PC-9 (cell line): Measurements from ENCODE around the gene NIBAN1. TPM values are rescaled to one million over a fixed set of nuclear protein-coding genes. Genes with fewer than 3 reads are reported as not detected.

Experiments
- BruUV-seq: library from RNA; stranded (reverse); fragments of 400-500 nt; replicated peaks from 2 replicates; lab custom pipeline; 2021; lab: Mats Ljungman, UMichigan
- CTCF ChIA-PET: fragments of 300-600 bp; sonication (Branson Sonifier 250); formaldehyde crosslinking; loops from one replicate; lab custom pipeline; 2022; ENCODE audit warnings: antibody characterized with exemption; lab: Charles Lee
- POLR2A ChIA-PET: fragments of 300-600 bp; sonication (Branson Sonifier 250); formaldehyde crosslinking; loops from one replicate; lab custom pipeline; 2022; ENCODE audit warnings: antibody characterized with exemption; ENCODE audit not compliant: unreplicated experiment; lab: Charles Lee
- DNase-seq, 2 experiments: peaks; one replicate each; pipeline versions ENCODE4 v3.0.0 to v3.0.0-alpha.2; 2015 to 2022; ENCODE audit warnings: mixed read lengths in 1 of 2
- H2AFZ ChIP-seq: fragments of 200-600 bp; sonication (generic); 2 replicates; pipeline ENCODE4 v1.8.1; 2017; ENCODE audit warnings: antibody characterized with exemption
- H3F3A ChIP-seq: fragments of 200-600 bp; sonication (generic); 2 replicates; pipeline ENCODE4 v1.8.1; 2017; ENCODE audit warnings: antibody characterized with exemption, mild to moderate bottlenecking, low read depth; ENCODE audit not compliant: insufficient read depth
- H3K27ac ChIP-seq: fragments of 200-600 bp; sonication (generic); 2 replicates; pipeline ENCODE4 v1.6.1; 2016; ENCODE audit warnings: mixed run types
- H3K27me3 ChIP-seq: fragments of 200-600 bp; sonication (generic); 2 replicates; pipeline ENCODE4 v1.6.1; 2016; ENCODE audit warnings: low read depth, mixed run types; ENCODE audit not compliant: insufficient read depth
- H3K36me3 ChIP-seq: fragments of 200-600 bp; sonication (generic); 2 replicates; pipeline ENCODE4 v1.6.1; 2016; ENCODE audit warnings: low read depth, mixed run types
- H3K4me1 ChIP-seq: fragments of 200-600 bp; sonication (generic); replicated peaks from 2 replicates; pipeline ENCODE4 v1.6.1; 2016; ENCODE audit warnings: mixed run types; ENCODE audit not compliant: insufficient read depth
- H3K4me2 ChIP-seq: fragments of 200-600 bp; sonication (generic); 2 replicates; pipeline ENCODE4 v1.6.1; 2017; ENCODE audit warnings: mixed run types
- H3K4me3 ChIP-seq: fragments of 200-600 bp; sonication (generic); 2 replicates; pipeline ENCODE4 v1.6.1; 2016; ENCODE audit warnings: mixed run types
- H3K79me2 ChIP-seq: fragments of 200-600 bp; sonication (generic); 2 replicates; pipeline ENCODE4 v1.6.1; 2017; ENCODE audit warnings: low read depth, mixed run types
- H3K9me2 ChIP-seq: fragments of 200-600 bp; sonication (generic); 2 replicates; pipeline ENCODE4 v1.8.1; 2017; ENCODE audit warnings: mild to moderate bottlenecking; ENCODE audit not compliant: insufficient read depth
- H3K9me3 ChIP-seq: fragments of 200-600 bp; sonication (generic); 2 replicates; pipeline ENCODE4 v1.8.1; 2016; ENCODE audit warnings: low read depth; ENCODE audit not compliant: insufficient read depth
- H4K20me1 ChIP-seq: fragments of 200-600 bp; sonication (generic); 2 replicates; pipeline ENCODE4 v1.8.1; 2017; ENCODE audit not compliant: insufficient read depth
- EZH2 ChIP-seq: fragments of 200-600 bp; sonication (generic); IDR thresholded peaks from 2 replicates; pipeline ENCODE4 v1.8.0; 2017; ENCODE audit warnings: antibody characterized with exemption, low read depth
- intact Hi-C: fragments of 100-400 bp; cut with micrococcal nuclease; formaldehyde crosslinking; loops from one replicate; pipeline ENCODE4 v1.10.0; 2022; ENCODE audit not compliant: unreplicated experiment
- total RNA-seq: library from RNA; stranded (reverse); gene quantifications from 2 replicates; pipeline ENCODE4 v1.2.3, GENCODE V29; 2021
- TF ChIP-seq, protein P1 (sequence below): fragments of 200-600 bp; sonication (generic); conservative IDR thresholded peaks from 2 replicates; pipeline ENCODE4 v1.6.1; 2017; ENCODE audit warnings: mixed run types, antibody characterized with exemption, mild to moderate bottlenecking, moderate library complexity

NIBAN1 gene
- total RNA-seq, 1 experiment from 2014 or later = 29.3 TPM

DNA sequence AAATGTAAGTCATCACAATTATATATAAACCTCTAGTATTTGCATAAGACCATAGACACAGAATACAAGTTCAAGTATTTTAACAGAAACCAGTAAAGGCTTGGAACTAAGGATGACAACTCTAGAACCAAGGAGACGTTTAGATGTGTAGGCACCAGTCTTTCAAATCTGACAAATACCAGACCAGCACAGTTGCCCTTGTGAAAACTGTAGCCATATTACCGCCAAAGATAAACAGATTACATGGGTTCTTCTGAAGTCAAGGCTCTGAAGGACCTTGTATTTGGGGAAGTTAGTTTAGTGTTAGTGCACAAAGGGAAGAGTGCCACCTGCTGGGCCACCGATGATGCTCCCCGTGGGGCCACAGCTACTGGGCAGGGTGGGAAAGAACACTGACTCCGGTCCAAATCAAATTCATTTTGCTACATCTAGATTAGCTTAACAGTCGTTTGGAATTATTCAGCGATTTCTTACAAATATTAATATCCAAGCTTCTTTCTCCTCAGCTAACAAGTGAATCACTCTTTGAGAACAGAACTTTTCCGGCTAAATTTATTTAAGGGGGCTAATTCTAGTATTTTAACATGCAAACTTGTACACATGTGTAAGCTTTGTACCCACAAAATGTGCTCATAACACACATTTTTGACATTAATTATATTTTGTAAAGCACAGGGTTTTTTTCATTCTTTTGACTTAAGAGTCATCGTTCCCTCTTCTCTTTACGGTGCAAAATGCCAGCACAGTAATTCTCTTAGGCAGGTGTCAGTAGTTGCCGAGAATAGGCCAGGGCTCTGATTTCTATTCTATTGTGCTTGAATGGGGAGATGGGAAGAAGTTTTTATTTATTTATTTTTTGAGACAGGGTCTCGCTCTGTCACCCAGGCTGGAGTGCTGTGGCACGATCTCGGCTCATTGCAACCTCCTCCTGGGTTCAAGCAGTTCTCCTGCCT is 8.0 kb upstream of the NIBAN1 start:
- no peaks in the 10 kb centered on the region for H3K27me3 ChIP-seq
- H3K36me3 ChIP-seq = no peaks in the 10 kb centered on the region
- H2AFZ ChIP-seq = no peak overlapping the region
- intact Hi-C loops = loop anchor here (1.0 kb wide), 1 partner anchor 177 kb away; no protein-coding TSS in a partner anchor
- H3K4me2 ChIP-seq = no peak overlapping the region
- TF ChIP-seq, protein P1, sequence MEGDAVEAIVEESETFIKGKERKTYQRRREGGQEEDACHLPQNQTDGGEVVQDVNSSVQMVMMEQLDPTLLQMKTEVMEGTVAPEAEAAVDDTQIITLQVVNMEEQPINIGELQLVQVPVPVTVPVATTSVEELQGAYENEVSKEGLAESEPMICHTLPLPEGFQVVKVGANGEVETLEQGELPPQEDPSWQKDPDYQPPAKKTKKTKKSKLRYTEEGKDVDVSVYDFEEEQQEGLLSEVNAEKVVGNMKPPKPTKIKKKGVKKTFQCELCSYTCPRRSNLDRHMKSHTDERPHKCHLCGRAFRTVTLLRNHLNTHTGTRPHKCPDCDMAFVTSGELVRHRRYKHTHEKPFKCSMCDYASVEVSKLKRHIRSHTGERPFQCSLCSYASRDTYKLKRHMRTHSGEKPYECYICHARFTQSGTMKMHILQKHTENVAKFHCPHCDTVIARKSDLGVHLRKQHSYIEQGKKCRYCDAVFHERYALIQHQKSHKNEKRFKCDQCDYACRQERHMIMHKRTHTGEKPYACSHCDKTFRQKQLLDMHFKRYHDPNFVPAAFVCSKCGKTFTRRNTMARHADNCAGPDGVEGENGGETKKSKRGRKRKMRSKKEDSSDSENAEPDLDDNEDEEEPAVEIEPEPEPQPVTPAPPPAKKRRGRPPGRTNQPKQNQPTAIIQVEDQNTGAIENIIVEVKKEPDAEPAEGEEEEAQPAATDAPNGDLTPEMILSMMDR = peak; percentile 92
- TF ChIP-seq EZH2 = no peak
- no peaks in the 10 kb centered on the region for H3K9me3 ChIP-seq
- H3K4me1 ChIP-seq = no peaks in the 10 kb centered on the region
- no TSS peak for BruUV-seq
- H3K79me2 ChIP-seq = no peaks in the 10 kb centered on the region
- ChIA-PET POLR2A (no interaction called here), CTCF (interaction anchor here (1.1 to 2.6 kb wide), 2 partner anchors 174 to 177 kb away, joined by 3 to 7 read pairs; no protein-coding TSS in a partner anchor)
- H3K9me2 ChIP-seq = no peaks in the 10 kb centered on the region
- no peak overlapping the region for H3K27ac ChIP-seq
- no peak overlapping the region for H3K4me3 ChIP-seq
- peak in 1 of 2 experiments; percentile 63 for DNase-seq
- H4K20me1 ChIP-seq = no peaks in the 10 kb centered on the region
- no peaks in the 10 kb centered on the region for H3F3A ChIP-seq

GRCh38 chr1:184980726-184981125 is 6.4 kb upstream of the NIBAN1 start:
- POLR2A ChIA-PET = interaction anchor here (0.6 kb wide), 1 partner anchor 227 kb away, joined by 6 read pairs; no protein-coding TSS in a partner anchor
- no peak for TF ChIP-seq EZH2
- TF ChIP-seq, protein P1 = no peak
- no peaks in the 10 kb centered on the region for H3F3A ChIP-seq
- no peak overlapping the region for H3K27ac ChIP-seq
- H3K27me3 ChIP-seq = no peaks in the 10 kb centered on the region
- H3K4me2 ChIP-seq = no peak overlapping the region
- H3K4me3 ChIP-seq = no peak overlapping the region
- H4K20me1 ChIP-seq = no peaks in the 10 kb centered on the region
- no peak for DNase-seq
- H3K36me3 ChIP-seq = no peaks in the 10 kb centered on the region
- no peaks in the 10 kb centered on the region for H3K9me3 ChIP-seq
- no TSS peak for BruUV-seq
- H2AFZ ChIP-seq = no peak overlapping the region
- no peaks in the 10 kb centered on the region for H3K9me2 ChIP-seq
- no peaks in the 10 kb centered on the region for H3K79me2 ChIP-seq
- CTCF ChIA-PET = interaction anchor here (0.6 kb wide), 1 partner anchor 289 kb away, joined by 3 read pairs; no protein-coding TSS in a partner anchor
- intact Hi-C loops = no loop called here
- H3K4me1 ChIP-seq = no peaks in the 10 kb centered on the region

- H3K9me2 ChIP-seq = no peaks in the 10 kb centered on the region
- intact Hi-C loops = no loop called here
- no peak overlapping the region for H3K4me3 ChIP-seq
- no peak for TF ChIP-seq EZH2
- TF ChIP-seq, protein P1 = no peak
- 0 out of 2 replicates have a peak, but pooled peaks cover 4% of the 10 kb centered on the region for H3K79me2 ChIP-seq
- H3K4me1 ChIP-seq = peaks cover 20% of the 10 kb centered on the region
- no peak overlapping the region for H2AFZ ChIP-seq
- H3K27ac ChIP-seq = no peak overlapping the region
- no peaks in the 10 kb centered on the region for H3F3A ChIP-seq
- no peaks in the 10 kb centered on the region for H3K27me3 ChIP-seq
- no peak overlapping the region; the same call in 1 of the 2 replicates for H3K4me2 ChIP-seq
- CTCF ChIA-PET = no interaction called here
- no TSS peak for BruUV-seq
- no peak for DNase-seq
- no peaks in the 10 kb centered on the region for H3K36me3 ChIP-seq
- H3K9me3 ChIP-seq = no peaks in the 10 kb centered on the region
- POLR2A ChIA-PET = no interaction called here
- H4K20me1 ChIP-seq = no peaks in the 10 kb centered on the region
Measured at GRCh38 chr1:184975208-184975870, 1.0 kb upstream of the NIBAN1 start.
